A673 (cell line): ENCODE data around the gene RIN2.

Experiments used
- EZH2 ChIP-seq: fragments of 200-600 bp; sonication (generic); IDR thresholded peaks from 2 replicates; pipeline ENCODE4 v1.6.1; 2017; ENCODE audit warnings: borderline replicate concordance, low read depth, mild to moderate bottlenecking, mixed read lengths, antibody characterized with exemption, low read length; ENCODE audit not compliant: poor library complexity, severe bottlenecking
- TF ChIP-seq, protein P1 (sequence below): fragments of 300-800, 200-600 bp; sonication (generic); conservative IDR thresholded peaks from 2 replicates; pipeline ENCODE4 v1.5.1; 2017; ENCODE audit warnings: low read depth, mild to moderate bottlenecking, antibody characterized with exemption, low read length, moderate library complexity, mixed read lengths

- TF ChIP-seq, protein P1, sequence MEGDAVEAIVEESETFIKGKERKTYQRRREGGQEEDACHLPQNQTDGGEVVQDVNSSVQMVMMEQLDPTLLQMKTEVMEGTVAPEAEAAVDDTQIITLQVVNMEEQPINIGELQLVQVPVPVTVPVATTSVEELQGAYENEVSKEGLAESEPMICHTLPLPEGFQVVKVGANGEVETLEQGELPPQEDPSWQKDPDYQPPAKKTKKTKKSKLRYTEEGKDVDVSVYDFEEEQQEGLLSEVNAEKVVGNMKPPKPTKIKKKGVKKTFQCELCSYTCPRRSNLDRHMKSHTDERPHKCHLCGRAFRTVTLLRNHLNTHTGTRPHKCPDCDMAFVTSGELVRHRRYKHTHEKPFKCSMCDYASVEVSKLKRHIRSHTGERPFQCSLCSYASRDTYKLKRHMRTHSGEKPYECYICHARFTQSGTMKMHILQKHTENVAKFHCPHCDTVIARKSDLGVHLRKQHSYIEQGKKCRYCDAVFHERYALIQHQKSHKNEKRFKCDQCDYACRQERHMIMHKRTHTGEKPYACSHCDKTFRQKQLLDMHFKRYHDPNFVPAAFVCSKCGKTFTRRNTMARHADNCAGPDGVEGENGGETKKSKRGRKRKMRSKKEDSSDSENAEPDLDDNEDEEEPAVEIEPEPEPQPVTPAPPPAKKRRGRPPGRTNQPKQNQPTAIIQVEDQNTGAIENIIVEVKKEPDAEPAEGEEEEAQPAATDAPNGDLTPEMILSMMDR, result no peak
- no peak for TF ChIP-seq EZH2
Observed at GRCh38 chr20:19791887-19792286, 33.8 kb downstream of the RIN2 start.
